ENCODE data around the gene RNU7-1.

Gene RNU7-1

GRCh38 chr12:6954316-6955107 lies 10.9 kb downstream of the RNU7-1 start:
- no peak for DNase-seq

- DNase-seq: no peak
Observed at GRCh38 chr12:6955108-6956020, 11.7 kb downstream of the RNU7-1 start.

GRCh38 chr12:6956021-6956727 lies 12.6 kb downstream of the RNU7-1 start:
- peak; percentile 56 for DNase-seq

- DNase-seq: peak; percentile 72
Observed at GRCh38 chr12:6957151-6957701, 13.6 kb downstream of the RNU7-1 start.

GRCh38 chr12:6957741-6958608 lies 14.4 kb downstream of the RNU7-1 start:
- DNase-seq: no peak

GRCh38 chr12:6958609-6959057 lies 15.0 kb downstream of the RNU7-1 start:
- no peak for DNase-seq

GRCh38 chr12:6959058-6959804 lies 15.6 kb downstream of the RNU7-1 start:
- peak; percentile 91 for DNase-seq

GRCh38 chr12:6959805-6960592 lies 16.4 kb downstream of the RNU7-1 start:
- no peak for DNase-seq

- peak; percentile 58 for DNase-seq
Observed at GRCh38 chr12:6960593-6961277, 17.1 kb downstream of the RNU7-1 start.

- peak; percentile 94 for DNase-seq
Observed at GRCh38 chr12:6961278-6961694, 17.7 kb downstream of the RNU7-1 start.

GRCh38 chr12:6961695-6962284 lies 18.2 kb downstream of the RNU7-1 start:
- peak; percentile 66 for DNase-seq

GRCh38 chr12:6962285-6963015 lies 18.8 kb downstream of the RNU7-1 start:
- no peak for DNase-seq

GRCh38 chr12:6963016-6963731 lies 19.6 kb downstream of the RNU7-1 start:
- DNase-seq: no peak

- DNase-seq: no peak
Observed at GRCh38 chr12:6963791-6964413, 20.3 kb downstream of the RNU7-1 start.

- DNase-seq: no peak
Observed at GRCh38 chr12:6964605-6965025, 21.0 kb downstream of the RNU7-1 start.

- peak; percentile 93 for DNase-seq
Observed at GRCh38 chr12:6965026-6965661, 21.5 kb downstream of the RNU7-1 start.

GRCh38 chr12:6965714-6966113 lies 22.1 kb downstream of the RNU7-1 start:
- DNase-seq: no peak
